Amniotic epithelial cell (primary cell): ENCODE data around the gene DYNLL2.
"Not testable (repeated sequence)": the region's sequence is repeated elsewhere in the genome, so short reads cannot be mapped to it uniquely, and the experiment has no call there.

ENCODE experiments used
- DNase-seq: peaks from one replicate; pipeline ENCODE4 v3.0.0-alpha.2; 2010; ENCODE audit warnings: low read depth

DYNLL2 gene

GRCh38 chr17:58072862-58073261, 10.4 kb upstream of the DYNLL2 start:
- no peak for DNase-seq

GRCh38 chr17:58073266-58073665, 10.0 kb upstream of the DYNLL2 start:
- not testable (repeated sequence) for DNase-seq

GRCh38 chr17:58074406-58074805, 8.8 kb upstream of the DYNLL2 start:
- not testable (repeated sequence) for DNase-seq

DNA sequence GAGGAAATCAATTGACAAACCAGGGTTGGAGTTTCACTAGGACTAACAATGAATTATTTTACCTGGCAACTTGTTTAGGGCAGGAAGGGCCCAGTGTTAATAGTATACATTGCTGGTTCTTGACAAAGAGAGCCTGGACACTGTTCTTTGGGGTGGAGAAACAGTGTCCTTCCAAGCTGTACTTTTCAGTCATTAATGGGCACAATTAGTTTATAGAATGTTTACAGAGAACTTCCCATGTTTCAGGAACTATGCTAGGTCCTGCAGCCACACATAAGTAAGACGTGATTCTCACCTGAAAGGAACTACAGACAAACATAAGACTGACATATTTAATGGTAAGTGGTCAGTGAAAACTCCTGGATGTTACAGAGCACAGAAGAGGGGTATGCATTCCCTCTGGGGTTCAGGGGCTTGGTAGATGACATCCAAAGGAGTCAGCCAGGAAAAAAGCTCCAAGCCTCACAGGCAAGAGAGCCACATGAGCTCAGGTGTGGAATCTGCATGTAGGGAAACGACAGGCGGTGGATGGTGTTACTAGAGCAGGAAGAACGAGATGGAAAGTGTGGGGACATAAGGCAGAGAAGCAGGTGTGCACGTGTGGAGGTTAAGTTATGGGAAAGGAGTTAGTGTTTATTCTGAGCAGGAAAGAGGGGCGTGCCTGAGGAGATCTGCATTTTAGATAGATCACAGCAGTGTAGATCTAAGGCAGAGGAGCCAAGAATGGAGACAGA, 3.8 kb upstream of the DYNLL2 start:
- no peak for DNase-seq

- no peak for DNase-seq
Observed at GRCh38 chr17:58081646-58082340, 1.4 kb upstream of the DYNLL2 start.

GRCh38 chr17:58082341-58082869, 814 bp upstream of the DYNLL2 start:
- no peak for DNase-seq

DNA sequence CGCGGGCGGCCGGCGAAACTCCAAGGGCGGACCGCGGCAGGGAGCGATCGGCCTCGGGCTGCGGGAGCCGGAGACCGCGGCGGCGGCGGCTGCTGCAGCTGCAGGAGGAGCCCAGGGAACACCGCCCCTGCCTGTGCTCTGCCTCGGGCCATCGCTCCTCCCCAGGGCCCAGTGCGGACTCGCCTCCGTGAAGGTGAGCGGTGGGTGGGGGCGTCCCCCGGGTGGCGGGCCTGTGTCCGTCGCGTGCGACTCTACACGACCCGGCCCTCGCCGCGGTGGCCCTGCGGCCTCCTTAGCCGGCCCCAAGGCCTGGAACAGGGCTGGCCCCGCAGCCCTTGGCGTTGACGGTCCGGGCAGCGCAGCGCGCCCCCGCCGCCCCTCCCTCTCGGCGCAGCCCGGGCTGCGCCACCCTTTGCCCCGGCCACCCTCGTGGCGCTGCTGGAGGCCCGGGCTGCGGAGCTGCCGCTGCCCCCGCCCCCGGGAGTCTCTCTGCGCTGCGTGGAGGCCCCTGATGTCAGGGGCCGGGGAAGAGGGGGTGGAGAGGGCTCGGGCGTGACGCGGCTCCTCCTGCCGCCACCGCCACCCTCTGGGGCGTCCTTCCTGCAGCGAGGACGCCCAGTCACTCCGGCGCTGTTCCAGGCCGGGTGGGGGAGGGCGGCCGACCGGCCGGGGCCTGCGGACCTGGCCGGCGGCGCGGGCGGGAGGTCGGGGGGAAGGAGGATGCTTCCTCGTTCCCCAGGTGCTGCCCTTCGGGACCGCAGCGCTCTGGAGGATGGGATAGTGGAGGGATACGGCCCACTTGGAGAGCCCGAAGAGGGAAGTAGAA, 485 bp downstream of the DYNLL2 start:
- DNase-seq = peak; percentile 24

GRCh38 chr17:58084317-58084981, 1.2 kb downstream of the DYNLL2 start:
- DNase-seq = peak; percentile 18

DNA sequence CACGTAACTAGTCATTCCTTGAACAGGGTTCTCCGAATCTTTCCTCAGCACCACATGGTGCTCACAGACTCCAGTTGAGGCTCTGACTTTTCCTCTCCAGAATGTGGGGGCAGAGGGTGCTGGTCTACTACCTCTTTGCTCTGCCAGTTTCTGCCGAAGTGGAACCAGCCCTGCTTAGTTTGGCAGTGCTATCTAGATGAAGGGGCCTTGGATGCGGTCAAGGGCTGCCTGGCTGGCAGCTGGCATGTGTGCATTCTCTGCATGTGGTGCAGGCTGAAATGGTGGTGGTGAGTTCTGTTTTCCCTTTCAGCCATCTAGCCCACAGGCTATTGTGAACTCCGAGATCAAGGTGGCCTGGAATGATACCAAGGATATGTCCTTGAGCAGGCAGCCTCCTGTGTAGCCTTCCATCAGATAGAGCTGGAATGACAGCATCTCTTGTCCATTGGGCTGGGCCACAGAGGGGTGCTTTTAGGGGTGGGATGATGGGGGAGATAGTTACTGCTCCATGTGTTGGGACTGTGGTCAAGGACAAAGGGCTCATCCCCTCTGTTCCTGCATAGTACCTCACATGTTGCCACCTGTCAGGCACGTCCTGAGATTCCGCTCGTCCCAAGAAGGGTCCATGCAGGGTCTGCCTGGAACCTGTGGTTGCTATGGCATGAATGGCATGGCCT, 2.0 kb downstream of the DYNLL2 start:
- no peak for DNase-seq

DNA sequence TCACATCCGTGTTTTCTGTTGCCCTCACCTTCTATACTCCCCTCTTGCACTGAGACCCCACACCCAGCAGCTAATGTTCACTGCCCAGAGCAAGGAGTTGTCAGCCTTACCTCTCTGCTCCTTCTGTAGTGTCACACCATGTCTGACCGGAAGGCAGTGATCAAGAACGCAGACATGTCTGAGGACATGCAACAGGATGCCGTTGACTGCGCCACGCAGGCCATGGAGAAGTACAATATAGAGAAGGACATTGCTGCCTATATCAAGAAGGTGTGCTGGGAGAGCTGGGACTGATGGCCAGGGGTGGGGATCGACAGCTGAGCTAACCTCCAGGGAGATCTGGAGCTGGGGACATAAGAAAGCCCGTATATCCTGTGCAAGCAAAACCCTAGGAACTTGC, 3.7 kb downstream of the DYNLL2 start:
- DNase-seq = no peak

DNA sequence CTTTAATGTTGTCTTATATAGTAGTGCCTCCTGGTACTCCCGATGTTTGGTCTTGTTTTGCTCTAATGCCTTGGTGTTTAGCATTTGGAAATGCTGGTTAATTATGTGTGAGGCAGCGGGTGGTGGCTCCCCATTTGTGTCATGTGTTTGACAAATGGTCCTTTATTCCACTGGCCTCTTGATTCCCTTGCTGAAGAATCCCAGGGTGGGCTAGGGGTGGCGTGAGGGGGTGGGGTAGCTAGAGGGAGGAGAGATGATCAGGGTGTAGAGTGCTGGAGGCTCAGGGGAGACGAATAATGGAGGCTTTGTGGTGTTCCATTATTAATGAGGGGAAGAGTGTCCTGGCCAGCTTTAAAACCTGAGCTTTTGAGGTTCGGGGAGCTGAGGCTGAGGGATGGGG, 5.4 kb downstream of the DYNLL2 start:
- no peak for DNase-seq

DNA sequence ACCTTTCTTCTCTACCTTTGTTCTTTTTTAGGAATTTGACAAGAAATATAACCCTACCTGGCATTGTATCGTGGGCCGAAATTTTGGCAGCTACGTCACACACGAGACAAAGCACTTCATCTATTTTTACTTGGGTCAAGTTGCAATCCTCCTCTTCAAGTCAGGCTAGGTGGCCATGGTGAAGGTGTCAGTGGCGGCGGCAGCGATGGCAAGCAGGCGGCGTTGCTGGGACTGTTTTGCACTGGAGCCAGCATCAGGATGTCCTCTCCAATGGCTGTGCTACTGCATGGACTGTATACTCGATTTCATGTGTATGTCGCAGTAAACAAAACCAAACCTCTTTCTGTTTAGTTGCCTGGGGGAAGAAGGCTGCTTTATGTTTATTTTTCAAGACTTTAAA, 5.9 kb downstream of the DYNLL2 start:
- no peak for DNase-seq

DNA sequence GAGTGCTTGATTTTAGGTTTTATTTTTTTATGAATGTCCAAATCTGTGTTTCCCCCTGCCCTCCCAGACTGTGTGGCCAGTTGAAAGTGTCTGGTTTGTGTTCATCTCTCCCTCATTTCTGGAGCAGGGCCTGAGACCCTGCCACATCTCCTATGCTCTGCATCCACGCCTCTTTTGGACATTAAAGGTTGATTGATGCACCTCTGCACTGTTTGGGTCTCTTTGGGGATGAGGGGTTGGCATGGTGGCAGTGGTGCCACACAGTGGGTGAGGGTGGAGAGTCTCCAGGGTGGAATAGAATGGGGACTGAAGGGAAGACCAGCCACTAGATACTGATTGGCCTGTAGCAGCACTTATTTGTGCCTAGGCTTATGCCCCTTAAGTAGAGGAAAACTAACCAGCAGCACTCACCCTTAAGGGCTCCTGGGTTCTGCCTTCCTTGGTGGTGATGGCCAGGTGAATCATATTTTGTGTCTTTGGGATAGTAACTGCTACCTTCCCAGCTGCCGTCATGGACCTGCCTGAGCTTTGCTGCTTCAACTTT, 7.9 kb downstream of the DYNLL2 start:
- DNase-seq = no peak

DNA sequence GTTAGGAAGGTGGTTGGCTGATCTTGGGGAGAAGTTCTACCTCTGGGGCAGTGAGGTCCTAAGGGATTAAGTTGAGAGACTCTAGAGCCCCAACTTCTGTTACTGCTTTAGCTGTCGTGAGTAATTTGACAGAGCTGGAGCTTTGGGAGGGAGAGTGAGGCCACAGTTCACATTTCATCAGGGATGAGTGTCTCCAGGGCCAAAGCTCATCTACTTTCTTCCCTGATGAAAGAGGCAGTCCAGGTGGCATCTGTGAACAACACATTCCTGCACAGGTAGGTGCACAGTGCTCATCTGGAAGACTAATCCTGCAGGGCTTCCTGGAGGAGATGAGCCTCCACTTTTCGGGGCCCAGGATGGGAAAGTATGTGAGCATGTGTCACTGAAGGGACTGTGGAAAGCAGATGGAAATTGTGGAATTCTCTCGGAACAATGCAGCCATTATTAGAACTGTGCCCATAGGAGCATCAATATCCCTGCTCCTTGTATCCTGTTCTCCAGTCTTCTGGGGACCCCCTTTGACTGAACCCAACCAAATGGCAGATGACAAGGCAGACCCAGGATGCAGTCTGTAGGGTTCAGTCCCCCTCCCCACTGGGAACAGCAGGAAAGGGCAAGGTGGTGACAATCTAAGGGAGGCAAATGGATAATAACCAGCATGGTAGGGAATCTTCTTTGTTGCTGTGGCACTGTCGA, 9.0 kb downstream of the DYNLL2 start:
- no peak for DNase-seq

DNA sequence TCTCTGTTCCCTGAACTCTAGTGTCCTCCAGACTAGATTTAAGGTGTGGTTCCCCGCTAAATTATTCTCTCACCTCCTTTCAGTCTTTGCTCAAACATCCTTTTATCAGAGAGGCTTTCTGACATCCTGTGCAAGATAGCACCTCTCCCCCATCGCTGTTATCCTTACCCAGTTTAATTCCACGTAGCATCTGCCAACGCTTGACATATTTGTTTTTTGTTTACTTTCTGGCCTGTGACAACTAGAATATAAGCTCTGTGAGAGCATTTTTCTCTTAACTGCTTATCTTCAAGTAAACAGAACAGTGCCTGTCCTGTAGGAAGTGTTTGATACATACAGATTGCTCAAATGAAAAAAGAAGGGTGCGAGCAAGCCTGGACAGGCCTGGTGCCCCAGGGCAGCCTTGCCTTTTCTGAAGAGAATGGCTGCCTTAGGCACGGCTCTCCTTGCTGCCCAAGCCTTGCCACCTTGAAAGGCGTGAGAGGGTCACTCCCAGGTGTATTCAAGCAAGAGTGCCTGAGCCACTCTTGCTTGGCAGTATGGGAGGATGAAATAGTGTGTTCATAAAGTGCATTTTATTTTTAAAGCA, 9.7 kb downstream of the DYNLL2 start:
- DNase-seq = no peak

GRCh38 chr17:58094118-58094517, 10.9 kb downstream of the DYNLL2 start:
- DNase-seq = no peak

DNA sequence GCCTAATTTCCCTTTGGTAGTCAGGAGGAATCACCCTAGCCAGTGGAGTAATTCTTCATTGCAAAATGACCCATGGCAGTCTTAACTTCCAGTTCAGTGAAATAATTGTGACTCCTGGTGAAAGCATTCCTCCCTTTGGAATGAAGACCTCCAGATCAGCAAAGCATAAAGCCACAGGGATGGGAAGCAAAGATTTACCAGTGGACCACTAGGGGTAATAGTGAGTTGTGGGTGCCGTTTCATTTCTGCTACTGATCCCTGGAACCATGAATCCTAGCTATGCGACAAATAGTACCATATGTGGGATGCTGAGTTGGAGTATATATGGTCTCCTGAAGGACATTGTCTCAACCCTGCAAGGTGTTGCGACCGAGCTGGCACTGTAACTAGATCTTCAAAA, 13.7 kb downstream of the DYNLL2 start:
- DNase-seq = no peak

DNA sequence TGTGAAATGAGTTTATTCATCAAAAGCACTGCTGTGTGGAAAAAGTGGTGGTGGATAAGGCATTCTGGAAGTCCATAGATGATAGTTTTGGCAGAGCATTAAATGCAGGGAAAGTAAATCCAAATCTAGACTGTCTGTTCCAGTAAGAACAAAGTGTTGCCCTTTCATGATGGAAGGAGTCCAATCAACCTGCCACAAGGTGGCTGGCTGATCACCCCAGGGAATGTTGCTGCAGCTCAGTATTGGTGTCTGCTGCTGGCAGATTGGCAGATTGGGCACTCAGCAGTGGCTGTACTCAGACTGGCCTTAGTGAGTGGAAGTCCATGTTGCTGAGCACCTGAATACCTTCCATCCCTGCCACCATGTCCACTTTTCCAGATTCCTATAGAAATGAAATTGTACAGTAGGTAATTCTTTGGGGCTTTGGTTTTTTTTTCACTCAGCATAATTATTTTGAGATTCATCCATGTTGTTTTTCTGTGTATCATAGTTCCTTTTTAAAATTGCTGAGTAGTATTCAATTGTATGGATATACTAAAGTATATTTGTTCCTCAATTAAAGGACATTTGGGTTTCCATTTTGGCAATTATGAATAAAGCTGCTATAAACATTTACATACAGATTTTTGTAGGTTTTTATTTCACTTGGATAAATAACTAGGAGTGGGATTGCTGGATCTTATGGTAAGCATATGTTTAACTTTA, 14.3 kb downstream of the DYNLL2 start:
- DNase-seq = no peak

DNA sequence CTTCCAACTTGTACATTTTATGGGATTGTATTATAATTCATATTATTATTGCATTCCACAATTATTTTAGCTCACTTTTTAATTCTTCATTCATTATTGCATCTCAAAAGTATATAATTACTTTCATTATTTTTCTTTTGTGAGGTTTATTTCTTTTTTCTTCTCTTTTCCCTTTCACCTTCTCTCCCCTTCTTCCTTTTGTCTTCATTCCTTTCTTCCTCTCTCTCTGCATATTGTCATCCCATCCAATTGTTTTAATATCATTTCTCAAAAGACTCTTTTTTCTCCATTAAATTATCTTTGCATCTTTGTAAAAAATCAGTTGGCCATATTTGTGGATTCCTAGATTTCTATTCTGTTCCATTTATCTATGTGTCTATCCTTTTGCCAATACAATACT, 17.3 kb downstream of the DYNLL2 start:
- DNase-seq = no peak

DNA sequence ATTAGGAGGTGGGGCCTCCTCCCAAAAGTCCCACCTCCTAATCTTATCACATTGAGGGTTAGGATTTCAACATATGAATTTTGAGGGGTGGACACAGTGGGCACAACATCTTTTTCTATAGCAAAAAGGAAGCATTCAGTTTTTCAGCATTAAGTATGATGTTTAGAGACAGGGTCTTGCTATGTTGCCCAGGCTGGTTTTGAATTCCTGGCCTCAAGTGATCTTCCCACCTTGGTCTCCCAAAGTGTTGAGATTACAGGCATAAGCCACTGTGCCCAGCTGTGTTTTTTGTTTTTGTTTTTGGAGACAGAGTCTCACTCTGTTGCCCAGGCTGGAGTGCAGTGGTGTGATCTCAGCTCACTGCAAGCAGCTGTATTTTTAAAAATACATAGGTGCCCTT, 18.7 kb downstream of the DYNLL2 start:
- DNase-seq = not testable (repeated sequence)
